Naive B cell (primary cell): ENCODE measurements around the gene WIPF3. TPM values are rescaled to one million over a fixed set of nuclear protein-coding genes. Genes with fewer than 3 reads are reported as not detected.

Experiments
- ATAC-seq, 2 donors: fragments of 150-1000 bp; cut with Tn5 transposase; 2 replicates each; pipeline ENCODE4 v1.10.0; 2021; ENCODE audit warnings: low read depth in 2 of 2, mild to moderate bottlenecking in 2 of 2, moderate library complexity in 2 of 2
- DNase-seq: peaks from one replicate; pipeline ENCODE4 v3.0.0; 2022
- H3K27ac Mint-ChIP-seq, 6 donors: one replicate each; pipeline ENCODE4 v1.8.0; 2020 to 2022; ENCODE audit warnings: mild to moderate bottlenecking in 6 of 6, mixed read lengths in 6 of 6, moderate library complexity in 5 of 6, inconsistent platforms in 2 of 6
- H3K27me3 Mint-ChIP-seq, 3 donors: one replicate each; pipeline ENCODE4 v1.8.0; 2021 to 2022; ENCODE audit warnings: mixed read lengths in 3 of 3, mild to moderate bottlenecking in 1 of 3
- H3K36me3 Mint-ChIP-seq, 2 donors: one replicate each; pipeline ENCODE4 v1.8.0; 2020 to 2022; ENCODE audit warnings: mixed read lengths in 2 of 2, inconsistent platforms in 1 of 2, mild to moderate bottlenecking in 1 of 2
- H3K4me1 Mint-ChIP-seq, 3 donors: one replicate each; pipeline ENCODE4 v1.8.0; 2020 to 2022; ENCODE audit warnings: mixed read lengths in 3 of 3, inconsistent platforms in 1 of 3, mild to moderate bottlenecking in 1 of 3, moderate library complexity in 1 of 3
- H3K4me3 Mint-ChIP-seq, 8 donors: one replicate each; pipeline ENCODE4 v1.8.0; 2020 to 2022; ENCODE audit warnings: mild to moderate bottlenecking in 8 of 8, mixed read lengths in 8 of 8, moderate library complexity in 8 of 8, inconsistent platforms in 2 of 8
- H3K9me3 Mint-ChIP-seq, 7 donors: one replicate each; pipeline ENCODE4 v1.8.0; 2020 to 2022; ENCODE audit warnings: mixed read lengths in 7 of 7, mild to moderate bottlenecking in 5 of 7, inconsistent platforms in 2 of 7, moderate library complexity in 1 of 7
- polyA plus RNA-seq, 6 donors: library from polyadenylated mRNA; unstranded; fragments of 300-500 nt; fragmentation: Illumina TruSeq; gene quantifications; one replicate each; pipeline ENCODE4 v1.2.3, GENCODE V29; 2021; ENCODE audit warnings: low read depth in 6 of 6

WIPF3 gene
- polyA plus RNA-seq, 6 donors from 2014 or later, result 0.16 TPM; not detected in 5

- Mint-ChIP-seq H3K36me3 (peaks cover 0 to 5% of the 10 kb centered on the region in 2 donors), H3K9me3 (peaks cover 0 to 4% (median 0%) of the 10 kb centered on the region in 7 donors), H3K27ac (no peak overlapping the region), H3K4me1 (no peaks in the 10 kb centered on the region), H3K4me3 (no peak overlapping the region), H3K27me3 (peaks cover 26 to 29% (median 29%) of the 10 kb centered on the region in 3 donors)
- ATAC-seq (no peak), DNase-seq (no peak)
Measured at GRCh38 chr7:29797112-29797944, 9.0 kb upstream of the WIPF3 start.

DNA sequence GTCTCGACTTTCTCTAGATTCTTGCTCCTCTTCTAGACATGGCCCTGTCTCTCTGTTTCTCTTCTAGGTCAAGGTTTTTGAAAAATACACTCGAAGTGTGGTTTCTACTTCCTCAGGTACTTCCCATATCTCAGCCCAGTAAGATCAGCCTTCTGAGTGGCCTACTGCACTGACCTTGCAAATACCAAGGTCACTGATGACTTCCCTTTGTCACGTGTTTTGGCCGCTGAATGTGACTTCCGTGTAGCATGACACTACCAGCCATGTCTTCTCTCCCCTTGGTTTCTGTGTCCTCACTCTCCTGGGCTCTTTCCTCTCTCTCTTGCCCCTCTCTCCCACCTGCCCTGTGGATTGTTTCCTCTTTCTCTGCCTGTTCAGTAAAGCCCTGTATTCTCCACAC, 7.9 kb upstream of the WIPF3 start:
- no peak overlapping the region for H3K4me3 Mint-ChIP-seq
- H3K4me1 Mint-ChIP-seq, result peaks cover 0 to 2% (median 0%) of the 10 kb centered on the region in 3 donors
- DNase-seq, result no peak
- ATAC-seq, result no peak
- H3K9me3 Mint-ChIP-seq, result peaks cover 0 to 5% (median 0%) of the 10 kb centered on the region in 7 donors
- peaks cover 0 to 8% of the 10 kb centered on the region in 2 donors for H3K36me3 Mint-ChIP-seq
- peaks cover 37 to 40% (median 39%) of the 10 kb centered on the region in 3 donors for H3K27me3 Mint-ChIP-seq
- H3K27ac Mint-ChIP-seq, result no peak overlapping the region

GRCh38 chr7:29801929-29802328, 4.4 kb upstream of the WIPF3 start:
- no peak for ATAC-seq
- peaks cover 55 to 57% (median 57%) of the 10 kb centered on the region in 3 donors for H3K27me3 Mint-ChIP-seq
- DNase-seq, result no peak
- H3K9me3 Mint-ChIP-seq, result peaks cover 0 to 6% (median 0%) of the 10 kb centered on the region in 7 donors
- H3K4me3 Mint-ChIP-seq, result no peak overlapping the region
- peaks cover 0 to 8% of the 10 kb centered on the region in 2 donors for H3K36me3 Mint-ChIP-seq
- H3K27ac Mint-ChIP-seq, result peak overlapping the region in 1 of 6 donors; percentile 40
- H3K4me1 Mint-ChIP-seq, result peaks cover 0 to 8% (median 0%) of the 10 kb centered on the region in 3 donors

GRCh38 chr7:29805031-29805430, 1.3 kb upstream of the WIPF3 start:
- Mint-ChIP-seq H3K4me3 (peak overlapping the region in 2 of 8 donors; percentile 20 to 55), H3K4me1 (peaks cover 0 to 16% (median 0%) of the 10 kb centered on the region in 3 donors), H3K27me3 (peaks cover 74 to 86% (median 84%) of the 10 kb centered on the region in 3 donors), H3K9me3 (peaks cover 0 to 5% (median 0%) of the 10 kb centered on the region in 7 donors), H3K36me3 (peaks cover 0 to 8% of the 10 kb centered on the region in 2 donors), H3K27ac (no peak overlapping the region)
- no peak for ATAC-seq
- DNase-seq, result no peak

- Mint-ChIP-seq H3K27ac (no peak overlapping the region), H3K4me1 (peaks cover 0 to 16% (median 0%) of the 10 kb centered on the region in 3 donors), H3K36me3 (peaks cover 0 to 8% of the 10 kb centered on the region in 2 donors), H3K27me3 (peaks cover 77 to 90% (median 88%) of the 10 kb centered on the region in 3 donors), H3K4me3 (peak overlapping the region in 5 of 8 donors; percentile 29 to 62 (median 50)), H3K9me3 (peaks cover 0 to 5% (median 0%) of the 10 kb centered on the region in 7 donors)
- no peak for DNase-seq
- no peak for ATAC-seq
Measured at GRCh38 chr7:29805886-29806207, 461 bp upstream of the WIPF3 start.

DNA sequence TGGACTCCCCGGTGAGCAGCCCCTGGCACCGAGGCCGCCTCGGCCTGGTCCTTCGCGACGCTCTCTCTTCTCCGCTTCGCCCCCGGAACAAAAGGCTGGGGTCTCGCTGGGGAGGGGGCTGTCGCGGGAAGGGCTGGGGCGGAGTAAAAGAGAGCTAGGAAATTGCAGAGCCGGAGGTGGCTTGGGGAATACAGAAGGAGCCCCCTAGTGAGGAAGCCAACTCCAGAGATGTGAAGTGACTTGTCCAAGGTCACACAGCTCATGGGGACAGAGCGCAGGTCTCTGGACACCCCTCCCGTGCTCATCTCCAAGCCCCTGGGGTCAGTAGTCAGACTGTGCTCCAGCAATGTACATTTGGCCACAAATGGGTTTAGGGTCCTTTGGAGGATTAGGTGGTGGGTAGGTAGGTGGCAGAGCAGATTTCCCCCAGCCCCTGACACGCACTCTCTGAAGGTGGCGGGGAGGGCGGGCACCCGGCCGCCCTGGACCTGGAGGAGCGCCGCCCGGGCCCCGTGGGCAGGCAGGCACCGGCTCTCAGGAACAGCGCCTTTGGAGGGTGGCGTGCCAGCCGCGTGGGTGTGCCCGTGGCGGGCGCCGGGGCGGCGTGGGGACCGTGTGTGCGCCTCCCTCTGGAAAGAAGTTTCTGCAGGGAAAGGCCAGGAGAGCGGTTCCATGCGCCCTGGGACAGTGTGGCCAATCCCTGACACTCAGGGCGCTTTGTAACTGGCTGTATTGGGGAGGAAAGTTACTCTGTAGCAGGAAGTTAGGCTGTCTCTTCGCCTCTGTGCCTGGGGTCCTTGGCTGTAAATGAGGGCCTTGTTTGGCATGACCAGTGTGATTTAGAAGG, 910 bp downstream of the WIPF3 start:
- no peak for ATAC-seq
- Mint-ChIP-seq H3K4me3 (peak overlapping the region in 7 of 8 donors; percentile 19 to 80 (median 63)), H3K9me3 (peaks cover 0 to 2% (median 0%) of the 10 kb centered on the region in 7 donors), H3K27ac (no peak overlapping the region), H3K27me3 (peaks cover 74 to 86% (median 81%) of the 10 kb centered on the region in 3 donors), H3K36me3 (peaks cover 0 to 3% of the 10 kb centered on the region in 2 donors), H3K4me1 (peaks cover 0 to 16% (median 0%) of the 10 kb centered on the region in 3 donors)
- no peak for DNase-seq

- no peaks in the 10 kb centered on the region for H3K36me3 Mint-ChIP-seq
- H3K27me3 Mint-ChIP-seq, result peaks cover 69 to 82% (median 77%) of the 10 kb centered on the region in 3 donors
- ATAC-seq (no peak), DNase-seq (no peak)
- H3K4me3 Mint-ChIP-seq, result peak overlapping the region in 2 of 8 donors; percentile 3 to 20
- H3K9me3 Mint-ChIP-seq, result peaks cover 0 to 2% (median 0%) of the 10 kb centered on the region in 7 donors
- H3K27ac Mint-ChIP-seq, result no peak overlapping the region
- H3K4me1 Mint-ChIP-seq, result peaks cover 0 to 14% (median 0%) of the 10 kb centered on the region in 3 donors
Measured at GRCh38 chr7:29808075-29808801, 1.9 kb downstream of the WIPF3 start.

- peaks cover 62 to 81% (median 76%) of the 10 kb centered on the region in 3 donors for H3K27me3 Mint-ChIP-seq
- H3K36me3 Mint-ChIP-seq, result no peaks in the 10 kb centered on the region
- H3K9me3 Mint-ChIP-seq, result no peaks in the 10 kb centered on the region
- peaks cover 0 to 14% (median 0%) of the 10 kb centered on the region in 3 donors for H3K4me1 Mint-ChIP-seq
- no peak overlapping the region for H3K4me3 Mint-ChIP-seq
- no peak for ATAC-seq
- H3K27ac Mint-ChIP-seq, result no peak overlapping the region
- DNase-seq, result no peak
Measured at GRCh38 chr7:29809533-29810155, 3.3 kb downstream of the WIPF3 start.

DNA sequence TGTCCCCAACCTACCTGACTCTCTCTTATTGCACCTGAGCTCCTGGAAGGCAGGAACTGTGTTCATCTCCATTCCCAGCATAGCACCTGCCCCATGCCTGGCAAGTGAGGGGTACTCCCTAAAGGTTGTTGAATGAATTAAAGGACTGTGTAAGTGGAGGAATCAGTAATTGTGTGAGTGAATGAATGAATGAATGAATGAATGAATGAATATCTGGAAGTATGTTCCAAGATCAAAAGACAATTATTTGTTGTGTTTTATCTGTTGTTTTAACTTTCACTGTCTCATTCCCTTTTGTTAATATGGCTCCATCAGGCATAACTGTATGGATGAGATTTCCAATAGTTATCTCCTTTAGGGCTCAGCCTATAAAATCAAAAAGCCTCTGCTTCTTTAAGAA, 4.0 kb downstream of the WIPF3 start:
- ATAC-seq (no peak), DNase-seq (no peak)
- Mint-ChIP-seq H3K9me3 (no peaks in the 10 kb centered on the region), H3K27me3 (peaks cover 60 to 81% (median 73%) of the 10 kb centered on the region in 3 donors), H3K27ac (no peak overlapping the region), H3K4me1 (peaks cover 0 to 14% (median 0%) of the 10 kb centered on the region in 3 donors), H3K36me3 (no peaks in the 10 kb centered on the region), H3K4me3 (no peak overlapping the region)

DNA sequence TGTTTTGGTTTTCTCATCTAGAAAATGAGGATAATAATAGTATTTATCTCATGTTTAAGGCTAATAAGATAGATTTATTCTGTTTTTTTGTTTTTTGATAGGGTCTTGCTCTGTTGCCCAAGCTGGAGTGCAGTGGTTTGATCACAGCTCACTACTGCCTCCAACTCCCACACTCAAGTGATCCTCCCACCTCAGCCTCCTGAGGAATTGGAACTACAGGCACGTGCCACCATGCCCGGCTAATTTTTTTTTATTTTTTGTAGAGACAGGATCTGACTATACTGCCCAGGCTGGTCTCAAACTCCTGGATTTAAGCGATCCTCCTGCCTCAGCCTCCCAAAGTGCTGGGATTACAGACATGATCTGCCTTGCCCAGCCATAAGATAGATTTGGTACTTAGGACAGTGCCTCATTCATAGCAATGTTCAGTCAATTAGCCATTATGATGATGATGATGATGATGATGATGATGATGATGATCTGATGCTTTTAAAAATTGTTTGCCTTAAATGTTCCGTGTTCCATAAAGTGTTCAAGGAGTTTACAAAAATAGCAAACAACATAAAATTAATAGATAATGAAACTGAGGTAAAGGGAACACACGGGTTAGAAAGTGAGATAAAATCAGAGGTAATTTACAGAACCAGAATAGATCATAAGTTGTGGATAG, 4.6 kb downstream of the WIPF3 start:
- no peak for DNase-seq
- Mint-ChIP-seq H3K4me1 (peaks cover 0 to 8% (median 0%) of the 10 kb centered on the region in 3 donors), H3K36me3 (no peaks in the 10 kb centered on the region), H3K27ac (no peak overlapping the region), H3K4me3 (peak overlapping the region in 1 of 8 donors; percentile 45), H3K9me3 (no peaks in the 10 kb centered on the region), H3K27me3 (peaks cover 53 to 77% (median 66%) of the 10 kb centered on the region in 3 donors)
- no peak for ATAC-seq

GRCh38 chr7:29811586-29811985, 5.3 kb downstream of the WIPF3 start:
- H3K9me3 Mint-ChIP-seq, result no peaks in the 10 kb centered on the region
- H3K36me3 Mint-ChIP-seq, result no peaks in the 10 kb centered on the region
- DNase-seq, result no peak
- peaks cover 52 to 75% (median 65%) of the 10 kb centered on the region in 3 donors for H3K27me3 Mint-ChIP-seq
- no peak overlapping the region for H3K27ac Mint-ChIP-seq
- no peak for ATAC-seq
- H3K4me1 Mint-ChIP-seq, result peaks cover 0 to 8% (median 0%) of the 10 kb centered on the region in 3 donors
- H3K4me3 Mint-ChIP-seq, result no peak overlapping the region
